Spleen (tissue), 11 donors: ENCODE data around the gene MANSC4. TPM values are rescaled to one million over a fixed set of nuclear protein-coding genes. Genes with fewer than 3 reads are reported as not detected.

ENCODE experiments used
- DNase-seq: peaks from one replicate; pipeline ENCODE4 v3.0.0-alpha.2; 2020
- H3K27ac ChIP-seq, 8 donors: fragments of 200-600 bp; sonication (generic) in 7 of 8; 1 replicate in 4 of 8; 2 replicates in 4 of 8; pipeline versions ENCODE4 v1.5.0 to v1.8.0; 2016 to 2021; ENCODE audit warnings: inconsistent platforms in 4 of 8, mild to moderate bottlenecking in 4 of 8, moderate library complexity in 1 of 8
- H3K27me3 ChIP-seq, 7 donors: fragments of 200-600 bp; sonication (generic) in 6 of 7; replicated peaks in 1 of 7; 1 replicate in 4 of 7; 2 replicates in 3 of 7; pipeline versions ENCODE4 v1.5.0 to v1.8.0; 2016 to 2021; ENCODE audit warnings: inconsistent platforms in 3 of 7, mild to moderate bottlenecking in 1 of 7
- H3K36me3 ChIP-seq, 6 donors: fragments of 200-600 bp; sonication (generic) in 5 of 6; 1 replicate in 4 of 6; 2 replicates in 2 of 6; pipeline versions ENCODE4 v1.5.0 to v1.8.0; 2016 to 2021; ENCODE audit warnings: inconsistent platforms in 2 of 6
- H3K4me1 ChIP-seq, 6 donors: fragments of 200-600 bp; sonication (generic) in 5 of 6; 1 replicate in 3 of 6; 2 replicates in 3 of 6; pipeline versions ENCODE4 v1.5.0 to v1.8.0; 2016 to 2021; ENCODE audit warnings: inconsistent platforms in 3 of 6
- H3K4me3 ChIP-seq, 8 donors: fragments of 200-600 bp; sonication (generic) in 7 of 8; 1 replicate in 4 of 8; 2 replicates in 4 of 8; pipeline versions ENCODE4 v1.5.0 to v1.8.0; 2016 to 2021; ENCODE audit warnings: inconsistent platforms in 4 of 8, mild to moderate bottlenecking in 4 of 8, moderate library complexity in 2 of 8
- H3K9me3 ChIP-seq, 8 donors: fragments of 200-600 bp; sonication (generic) in 7 of 8; 1 replicate in 4 of 8; 2 replicates in 4 of 8; pipeline versions ENCODE4 v1.5.0 to v1.8.0; 2016 to 2021; ENCODE audit warnings: inconsistent platforms in 4 of 8
- CTCF ChIP-seq, 11 experiments: fragments of 200-600 bp in 7 of 11; fragments of 450-650 bp in 4 of 11; sonication (generic) in 4 of 11; IDR thresholded peaks in 8 of 11; conservative IDR thresholded peaks in 3 of 11; 1 replicate in 7 of 11; 2 replicates in 4 of 11; pipeline versions ENCODE4 v1.4.0 to v1.8.0; 2016 to 2021; ENCODE audit warnings: antibody characterized with exemption in 11 of 11, inconsistent platforms in 4 of 11, mild to moderate bottlenecking in 1 of 11
- POLR2A ChIP-seq, 3 donors: fragments of 450-650 bp; IDR thresholded peaks; one replicate each; pipeline ENCODE4 v1.5.1; 2017; ENCODE audit warnings: antibody characterized with exemption in 3 of 3, mild to moderate bottlenecking in 1 of 3
- POLR2AphosphoS5 ChIP-seq, 3 donors: sonication (generic); formaldehyde crosslinking; IDR thresholded peaks; one replicate each; pipeline ENCODE4 v1.5.1; 2017; ENCODE audit warnings: antibody characterized with exemption in 3 of 3
- WGBS, 5 donors: extraction: QIAGEN DNeasy Blood & Tissue Kit in 3 of 5; methylation state at CpG; one replicate each; pipeline versions ENCODE4 v1.1.5 to v1.1.7; 2013 to 2018; 5-methylcytosine and 5-hydroxymethylcytosine counted together
- intact Hi-C: fragments of 100-400 bp; cut with DNase I; formaldehyde crosslinking; loops from one replicate; pipeline ENCODE4 v1.15.0; 2023; ENCODE audit warnings: low total_unique reads
- polyA plus RNA-seq, 3 donors: library from polyadenylated mRNA; stranded (reverse); fragments of 200-250 nt; gene quantifications; one replicate each; pipeline ENCODE4 v1.2.1, GENCODE V29; 2013
- total RNA-seq, 7 donors: library from RNA; depleted of rRNA in 3 of 7; stranded (reverse); fragments of >200 nt in 3 of 7; fragmentation: NEBNext Ultra II Directional in 4 of 7; extraction: Animal tissue kit (Norgen Biotek cat#: 25700) in 4 of 7; gene quantifications; one replicate each; pipeline versions ENCODE4 v1.1.0 to v1.2.1, GENCODE V29; 2016 to 2021
- donor health status: healthy with polysubstance abuse.
- donor health status: DM: no; HTN: no; CAD: no; lungs with moderate emphysema.
- donor health status: DM: no; HTN: no; CAD: no.
- donor health status: Bipolar disorder and iron deficiency.
- donor health status: healthy.
- donor health status: DM: no; HTN: no; CAD: no.
- donor health status: DM: yes; HTN: yes; CAD: no.

Gene MANSC4
- total and polyA plus RNA-seq, 10 donors = 0.16 to 0.33 (median 0.24) TPM; not detected in 7

DNA sequence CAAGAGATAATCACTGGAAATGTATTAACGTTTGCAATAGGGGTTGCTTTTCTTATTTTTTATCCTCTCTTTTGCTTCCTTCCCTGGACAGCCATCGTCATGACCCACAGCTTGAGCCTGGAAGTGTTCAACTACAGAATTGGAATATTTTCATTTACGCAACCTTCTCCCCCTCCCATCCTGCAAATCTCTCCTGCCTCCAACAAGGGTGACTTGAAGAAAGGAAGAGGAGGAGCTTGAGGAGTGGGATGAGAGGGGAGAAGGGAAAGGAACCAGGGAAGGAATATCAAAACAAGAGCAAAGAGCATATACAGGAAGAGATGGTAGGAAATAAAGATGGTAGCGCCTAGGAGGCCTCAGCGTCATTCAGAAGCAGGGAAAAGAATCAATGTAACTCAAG lies 1.6 kb upstream of the MANSC4 start:
- intact Hi-C loops = no loop called here
- Histone ChIP-seq H3K27me3 (no peaks in the 10 kb centered on the region), H3K36me3 (no peaks in the 10 kb centered on the region), H3K9me3 (no peaks in the 10 kb centered on the region), H3K4me3 (peak overlapping the region in 2 of 8 donors; percentile 83 to 90), H3K4me1 (peaks cover 4 to 69% (median 49%) of the 10 kb centered on the region in 6 donors), H3K27ac (peak overlapping the region in 3 of 8 donors; percentile 11 to 85 (median 22))
- TF ChIP-seq POLR2AphosphoS5 (IDR thresholded peaks at IDR 0.05) (no peak), POLR2A (IDR thresholded peaks at IDR 0.05) (no peak), CTCF (IDR thresholded peaks at IDR 0.05 in 8 of 11, conservative IDR thresholded peaks at IDR 0.05 in 3 of 11) (no peak)
- 70 to 81% (median 75%) methylated on average over 5 of the region's 5 CpGs for WGBS, 5 donors
- no peak for DNase-seq

- DNase-seq = no peak
- TF ChIP-seq POLR2AphosphoS5 (IDR thresholded peaks at IDR 0.05) (no peak), POLR2A (IDR thresholded peaks at IDR 0.05) (no peak), CTCF (IDR thresholded peaks at IDR 0.05 in 8 of 11, conservative IDR thresholded peaks at IDR 0.05 in 3 of 11) (no peak)
- 19 to 39% (median 21%) methylated on average over 15 to 27 of the region's 27 CpGs for WGBS, 5 donors
- Histone ChIP-seq H3K4me3 (peak overlapping the region; percentile 62 to 90 (median 79)), H3K27ac (peak overlapping the region; percentile 77 to 91 (median 86)), H3K4me1 (peaks cover 4 to 63% (median 41%) of the 10 kb centered on the region in 6 donors), H3K27me3 (no peaks in the 10 kb centered on the region), H3K9me3 (no peaks in the 10 kb centered on the region), H3K36me3 (no peaks in the 10 kb centered on the region)
- intact Hi-C loops = no loop called here
Measured at GRCh38 chr12:27780612-27781408, 774 bp upstream of the MANSC4 start.

DNA sequence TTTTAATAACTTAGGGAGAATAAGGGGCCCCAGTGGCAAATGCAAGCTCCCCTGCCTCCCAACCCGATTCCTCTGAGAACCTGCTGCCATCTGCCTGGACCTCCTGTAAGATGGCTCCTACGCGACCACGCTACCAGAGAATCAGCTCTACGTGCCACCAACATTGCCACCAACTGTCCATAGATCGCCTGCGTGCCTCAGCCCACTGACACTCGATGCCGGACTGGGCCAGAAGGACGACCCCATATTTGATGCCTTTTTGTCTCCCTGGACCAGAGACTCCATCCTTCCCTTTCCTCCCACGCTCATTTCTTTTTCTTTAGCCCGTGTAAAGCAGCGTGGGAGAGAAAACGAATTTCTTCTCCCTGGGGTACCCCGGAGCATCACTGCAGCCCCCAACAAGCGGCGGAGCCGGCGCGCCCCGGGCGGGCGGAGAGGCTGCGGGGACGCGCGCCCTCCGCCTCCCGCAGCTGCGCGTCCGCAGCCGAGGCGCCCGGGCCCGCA lies 568 bp downstream of the MANSC4 start:
- Histone ChIP-seq H3K4me3 (peak overlapping the region; percentile 62 to 90 (median 79)), H3K36me3 (no peaks in the 10 kb centered on the region), H3K27me3 (no peaks in the 10 kb centered on the region), H3K27ac (peak overlapping the region; percentile 77 to 91 (median 86)), H3K4me1 (peaks cover 4 to 49% (median 32%) of the 10 kb centered on the region in 6 donors), H3K9me3 (no peaks in the 10 kb centered on the region)
- 1 to 7% (median 3%) methylated on average over 30 to 36 of the region's 36 CpGs for WGBS, 5 donors
- intact Hi-C loops = no loop called here
- TF ChIP-seq POLR2AphosphoS5 (IDR thresholded peaks at IDR 0.05) = no peak
- TF ChIP-seq CTCF (IDR thresholded peaks at IDR 0.05 in 8 of 11, conservative IDR thresholded peaks at IDR 0.05 in 3 of 11) = no peak
- peak; percentile 77 for DNase-seq

- Histone ChIP-seq H3K4me3 (no peak overlapping the region), H3K27me3 (no peaks in the 10 kb centered on the region), H3K36me3 (no peaks in the 10 kb centered on the region), H3K9me3 (no peaks in the 10 kb centered on the region), H3K4me1 (peaks cover 4 to 39% (median 32%) of the 10 kb centered on the region in 6 donors), H3K27ac (no peak overlapping the region)
- TF ChIP-seq POLR2AphosphoS5 (IDR thresholded peaks at IDR 0.05) (no peak), CTCF (IDR thresholded peaks at IDR 0.05 in 8 of 11, conservative IDR thresholded peaks at IDR 0.05 in 3 of 11) (no peak), POLR2A (IDR thresholded peaks at IDR 0.05) (no peak)
- intact Hi-C loops = no loop called here
- 41 to 76% (median 63%) methylated on average over 1 of the region's 1 CpG for WGBS, 5 donors
- no peak for DNase-seq
Measured at GRCh38 chr12:27778206-27778605, 1.8 kb downstream of the MANSC4 start.
